HG02981 (cell line): ENCODE results near the gene RPS23.

Experiments used
- ATAC-seq: cut with Tn5 transposase; IDR thresholded peaks from one replicate; pipeline ENCODE4 v1.9.1; 2021; ENCODE audit warnings: mild to moderate bottlenecking, moderate library complexity; ENCODE audit not compliant: unreplicated experiment

Gene RPS23

GRCh38 chr5:82246960-82247574 lies 31.1 kb downstream of the RPS23 start:
- ATAC-seq = no peak

- no peak for ATAC-seq
Observed at GRCh38 chr5:82244854-82245635, 33.1 kb downstream of the RPS23 start.

- no peak for ATAC-seq
Observed at GRCh38 chr5:82244151-82244550, 34.0 kb downstream of the RPS23 start.

- ATAC-seq = no peak
Observed at GRCh38 chr5:82234885-82235284, 43.3 kb downstream of the RPS23 start.

DNA sequence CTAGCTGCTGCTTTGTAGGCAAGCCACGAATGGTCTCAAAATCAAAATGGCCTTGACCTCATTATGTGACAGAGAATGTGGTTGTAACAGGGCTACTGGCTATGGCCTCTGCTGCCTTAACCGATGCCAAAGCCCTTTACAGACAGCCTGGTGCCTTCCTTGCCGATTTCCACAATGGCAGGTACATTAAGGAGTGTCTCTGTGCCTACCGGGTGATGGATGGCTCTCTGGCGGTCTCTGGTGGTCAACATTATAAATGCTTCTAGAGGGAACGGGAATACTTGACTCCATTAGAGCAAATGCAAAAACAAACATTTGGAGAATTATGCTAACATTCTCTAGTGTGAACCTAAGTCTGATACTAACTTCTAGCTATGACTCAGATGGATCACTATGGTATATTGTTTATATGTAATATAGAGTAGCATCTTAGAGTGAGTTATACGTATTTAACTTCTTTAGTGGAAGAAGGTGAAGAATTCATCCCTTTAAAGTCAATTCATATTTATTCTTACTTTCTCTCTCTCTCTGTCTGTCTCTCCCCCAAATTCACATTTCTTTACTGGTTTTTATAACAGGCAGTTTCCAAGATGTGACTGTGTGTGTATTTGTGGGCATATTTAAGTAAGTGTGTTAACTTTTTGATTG lies 52.5 kb downstream of the RPS23 start:
- ATAC-seq = peak; percentile 88
